ENCODE data around the gene SPATA24.
"Not testable (repeated sequence)": the region's sequence is repeated elsewhere in the genome, so short reads cannot be mapped to it uniquely, and the experiment has no call there.

GRCh38 chr5:139440416-139440815 lies 36.5 kb upstream of the SPATA24 start:
- TF ChIP-seq CTCF (conservative IDR thresholded peaks at IDR 0.05 in 1 of 2, IDR thresholded peaks at IDR 0.05 in 1 of 2; ENCODE audit: low read depth in 1 of 2, low read length in 2 of 2); EZH2 (IDR thresholded peaks at IDR 0.05; ENCODE audit: low read length, missing control alignments): not testable (repeated sequence)

All from fibroblast of lung (primary cell).